C1 segment of cervical spinal cord (tissue), 14 donors: ENCODE results near the gene RBM34.

Experiments
- DNase-seq, 14 donors: peaks; one replicate each; lab custom pipeline; 2025; lab: John Stamatoyannopoulos, UW

RBM34 gene

GRCh38 chr1:235152235-235152634, 8.8 kb downstream of the RBM34 start:
- DNase-seq = no peak

- no peak for DNase-seq
Observed at GRCh38 chr1:235151033-235151432, 10.0 kb downstream of the RBM34 start.

- DNase-seq = no peak
Observed at GRCh38 chr1:235149824-235150223, 11.2 kb downstream of the RBM34 start.

- no peak for DNase-seq
Observed at GRCh38 chr1:235147269-235147668, 13.8 kb downstream of the RBM34 start.

- no peak for DNase-seq
Observed at GRCh38 chr1:235145639-235146038, 15.4 kb downstream of the RBM34 start.

GRCh38 chr1:235142991-235143390, 18.1 kb downstream of the RBM34 start:
- no peak for DNase-seq

- no peak for DNase-seq
Observed at GRCh38 chr1:235139315-235139714, 21.7 kb downstream of the RBM34 start.

GRCh38 chr1:235138821-235139220, 22.2 kb downstream of the RBM34 start:
- DNase-seq = no peak

- DNase-seq = no peak
Observed at GRCh38 chr1:235136111-235136510, 24.9 kb downstream of the RBM34 start.

- no peak for DNase-seq
Observed at GRCh38 chr1:235134171-235134570, 26.9 kb downstream of the RBM34 start.

- no peak for DNase-seq
Observed at GRCh38 chr1:235133086-235133485, 28.0 kb downstream of the RBM34 start.

- no peak for DNase-seq
Observed at GRCh38 chr1:235131961-235132360, 29.1 kb downstream of the RBM34 start.

GRCh38 chr1:235130766-235131270, 30.2 kb downstream of the RBM34 start:
- DNase-seq = no peak

- no peak for DNase-seq
Observed at GRCh38 chr1:235129774-235130570, 31.1 kb downstream of the RBM34 start.

- DNase-seq = peak; percentile 56 to 96 (median 92)
Observed at GRCh38 chr1:235128456-235129328, 32.4 kb downstream of the RBM34 start, which contains the start of gene TOMM20. TSS of gene TOMM20 (minus strand) at chr1:235128837. CDS start at chr1:235128715, 122 bp downstream.

GRCh38 chr1:235127732-235128455, 33.2 kb downstream of the RBM34 start:
- no peak for DNase-seq

GRCh38 chr1:235127203-235127602, 33.8 kb downstream of the RBM34 start:
- no peak for DNase-seq

GRCh38 chr1:235124665-235125064, 36.4 kb downstream of the RBM34 start:
- DNase-seq = no peak

- no peak for DNase-seq
Observed at GRCh38 chr1:235124111-235124510, 36.9 kb downstream of the RBM34 start.

GRCh38 chr1:235122348-235122747, 38.7 kb downstream of the RBM34 start:
- no peak for DNase-seq

GRCh38 chr1:235113183-235113917, 47.7 kb downstream of the RBM34 start:
- no peak for DNase-seq
